Measurements from ENCODE around the gene KCNJ4.

KCNJ4 gene

DNA sequence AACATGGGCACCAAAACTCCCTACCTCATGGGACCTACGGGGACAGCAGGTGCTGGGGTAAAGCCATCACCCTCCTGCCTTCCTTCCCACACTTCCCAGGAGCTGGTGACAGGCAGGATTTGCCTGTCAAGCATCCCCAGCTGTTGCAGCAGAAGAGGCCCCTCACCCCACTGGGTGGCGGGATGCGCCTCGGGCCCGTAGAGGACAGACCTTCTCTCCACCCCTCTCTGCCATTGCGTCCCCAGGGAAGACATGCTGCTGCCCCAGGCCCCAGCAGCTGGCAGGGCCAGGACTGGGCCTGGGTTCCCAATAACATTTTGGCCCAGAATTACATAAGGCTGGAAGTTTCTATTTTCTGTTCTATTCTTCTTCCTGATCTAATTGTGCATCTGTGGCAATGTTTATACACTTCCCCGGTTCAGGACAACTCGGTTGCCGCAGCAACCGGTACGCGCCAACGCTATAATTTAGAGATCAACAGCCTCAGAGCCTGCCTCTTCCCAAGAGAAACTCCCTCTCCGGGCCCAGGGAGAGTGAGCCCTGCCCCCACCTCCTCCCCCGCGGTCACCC, 25.4 kb downstream of the KCNJ4 start:
- DNase-seq, result no peak

DNA sequence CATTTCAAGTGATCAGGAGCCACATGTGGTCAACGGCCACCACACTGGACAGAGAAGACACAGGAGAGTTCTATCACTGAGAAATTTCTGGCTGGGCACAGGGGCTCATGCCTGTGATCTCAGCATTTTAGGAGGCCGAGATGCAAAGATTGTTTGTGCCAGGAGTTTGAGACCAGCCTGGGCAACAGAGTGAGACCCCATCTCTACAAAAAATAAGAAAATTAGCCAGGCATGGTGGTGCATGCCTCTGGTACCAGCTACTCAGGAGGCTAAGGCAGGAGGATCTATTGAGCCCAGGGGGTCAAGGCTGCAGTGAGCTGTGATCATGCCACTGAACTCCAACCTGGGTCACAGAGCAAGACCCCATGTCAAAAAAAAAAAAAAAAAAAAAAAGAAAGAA, 26.3 kb downstream of the KCNJ4 start:
- DNase-seq, result no peak

DNA sequence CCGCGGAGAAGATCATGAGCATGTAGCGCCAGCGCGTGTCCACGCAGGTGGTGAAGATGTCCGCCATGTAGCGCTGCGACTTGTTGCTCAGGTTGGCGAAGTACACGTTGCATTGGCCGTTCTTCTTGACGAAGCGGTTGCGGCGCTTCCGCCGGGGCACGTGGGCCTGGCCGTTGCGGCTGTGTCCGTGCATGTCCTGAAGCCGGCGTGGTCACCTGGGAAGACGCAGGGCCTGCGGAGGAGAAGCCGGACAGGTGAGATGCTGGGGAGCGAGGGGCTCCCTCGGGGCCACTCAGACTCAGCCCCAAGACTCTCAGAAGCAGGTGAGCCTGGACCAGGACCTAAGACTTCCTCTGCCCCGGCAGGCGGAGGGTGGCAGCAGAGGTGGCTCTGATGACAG, 27.1 kb downstream of the KCNJ4 start:
- no peak for DNase-seq

DNA sequence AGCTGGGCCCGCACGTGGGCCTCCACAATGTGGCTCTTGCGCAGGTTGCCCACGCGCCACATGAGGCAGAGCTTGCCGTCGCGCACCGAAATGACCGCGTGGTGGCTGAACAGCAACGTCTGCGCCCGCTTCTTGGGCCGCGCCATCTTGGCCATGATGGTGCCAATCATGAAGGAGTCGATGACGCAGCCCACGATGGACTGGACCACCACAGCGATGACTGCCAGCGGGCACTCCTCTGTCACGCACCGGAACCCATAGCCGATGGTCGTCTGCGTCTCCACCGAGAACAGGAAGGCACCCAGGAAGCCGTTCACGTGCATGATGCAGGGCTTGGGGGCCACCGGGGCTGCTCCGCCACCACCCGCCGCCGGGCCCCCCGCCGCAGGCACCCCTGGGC, 27.5 kb downstream of the KCNJ4 start:
- no peak for DNase-seq

DNA sequence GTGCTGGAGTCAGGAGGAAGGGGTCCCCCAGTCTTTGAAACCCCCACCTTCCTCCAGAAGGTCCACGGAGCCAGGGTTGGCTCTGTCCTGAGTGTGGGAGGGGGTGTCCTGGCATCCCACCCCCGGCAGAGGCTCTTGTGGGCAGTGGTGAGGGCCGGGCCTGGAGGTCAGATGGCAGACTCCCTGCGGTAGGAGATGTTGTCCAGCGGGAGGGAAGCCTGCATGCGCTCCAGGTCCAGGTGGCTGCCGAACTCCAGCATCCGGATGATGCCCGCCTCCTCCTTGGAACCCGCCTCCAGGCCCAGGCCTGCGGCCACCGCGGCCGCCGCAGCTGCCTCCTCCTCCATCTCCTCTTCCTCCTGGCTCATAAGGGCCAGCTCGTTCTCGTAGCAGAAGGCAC, 28.4 kb downstream of the KCNJ4 start:
- DNase-seq, result no peak

DNA sequence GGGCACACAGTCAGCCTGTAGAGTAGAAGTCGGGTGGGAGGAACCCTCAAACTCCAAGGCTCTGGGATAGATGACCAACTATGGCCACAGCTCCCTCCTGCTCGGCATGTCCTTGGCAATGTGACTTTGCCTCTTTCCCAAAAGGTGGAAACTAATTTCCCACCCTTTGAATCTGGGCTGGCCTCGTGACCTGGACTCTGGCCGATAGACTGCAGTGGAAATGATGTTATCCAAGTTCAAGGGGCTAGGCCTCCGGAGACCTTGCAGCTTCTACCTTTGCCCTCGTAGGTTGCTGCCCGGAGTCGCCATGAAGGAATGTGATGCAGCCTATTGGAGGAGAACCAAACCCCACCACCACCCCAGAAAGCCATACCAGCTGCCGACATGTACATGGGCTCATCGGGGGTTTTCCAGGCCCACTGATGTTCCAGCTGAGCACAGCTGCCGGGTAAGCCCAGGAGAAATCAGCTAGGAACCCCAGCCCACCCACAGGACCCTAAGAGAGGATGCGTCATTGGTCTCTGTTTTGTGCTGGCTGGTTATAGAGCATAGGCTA, 30.4 kb downstream of the KCNJ4 start:
- DNase-seq, result no peak

DNA sequence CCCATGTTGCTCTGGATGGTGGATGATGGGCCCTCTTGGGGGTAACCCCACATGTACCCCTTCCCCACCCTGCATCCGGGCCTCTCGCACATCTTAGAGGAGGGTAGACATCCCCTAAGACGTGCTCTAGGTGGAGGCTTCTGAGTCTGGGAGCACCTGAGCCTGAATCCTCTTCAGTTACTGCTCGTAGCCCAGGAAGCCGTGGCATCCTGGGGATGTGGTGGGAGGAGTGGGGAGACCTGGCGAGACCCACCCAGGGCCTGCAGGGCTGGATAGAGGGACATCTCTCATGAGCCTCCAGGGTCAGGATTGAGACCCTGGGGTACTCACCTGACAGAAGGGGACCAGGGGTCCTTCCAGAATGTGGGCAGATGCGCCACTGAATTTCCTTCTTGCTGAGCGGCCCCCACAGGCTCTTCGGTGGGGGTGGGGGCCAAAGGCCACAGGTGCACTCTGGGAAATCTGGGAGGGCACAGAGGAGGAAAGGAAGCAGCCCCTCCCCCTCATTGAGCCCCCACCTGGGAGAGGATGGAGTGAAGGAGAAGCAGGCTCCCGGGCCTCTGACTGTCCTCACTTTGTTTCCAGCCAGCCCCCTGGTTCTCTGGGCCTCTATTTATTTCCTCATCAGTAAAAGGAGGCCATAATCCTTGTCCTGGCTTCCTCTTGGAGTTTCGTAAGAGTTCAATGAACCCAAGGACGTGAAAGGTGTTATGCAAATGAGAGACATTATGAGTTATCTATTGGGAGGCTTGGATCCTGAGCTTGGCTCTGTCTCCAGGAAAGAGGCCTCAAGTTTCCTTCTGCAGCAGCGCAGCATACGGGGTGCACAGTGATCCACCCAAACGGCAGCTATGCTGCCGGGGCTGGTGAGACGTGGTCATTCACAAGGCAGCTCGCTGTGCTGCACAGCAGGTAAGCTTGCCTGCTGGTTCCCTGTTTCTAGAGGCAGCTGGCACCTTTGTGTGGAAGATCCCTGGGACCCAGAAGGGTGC, 31.2 kb downstream of the KCNJ4 start:
- no peak for DNase-seq

DNA sequence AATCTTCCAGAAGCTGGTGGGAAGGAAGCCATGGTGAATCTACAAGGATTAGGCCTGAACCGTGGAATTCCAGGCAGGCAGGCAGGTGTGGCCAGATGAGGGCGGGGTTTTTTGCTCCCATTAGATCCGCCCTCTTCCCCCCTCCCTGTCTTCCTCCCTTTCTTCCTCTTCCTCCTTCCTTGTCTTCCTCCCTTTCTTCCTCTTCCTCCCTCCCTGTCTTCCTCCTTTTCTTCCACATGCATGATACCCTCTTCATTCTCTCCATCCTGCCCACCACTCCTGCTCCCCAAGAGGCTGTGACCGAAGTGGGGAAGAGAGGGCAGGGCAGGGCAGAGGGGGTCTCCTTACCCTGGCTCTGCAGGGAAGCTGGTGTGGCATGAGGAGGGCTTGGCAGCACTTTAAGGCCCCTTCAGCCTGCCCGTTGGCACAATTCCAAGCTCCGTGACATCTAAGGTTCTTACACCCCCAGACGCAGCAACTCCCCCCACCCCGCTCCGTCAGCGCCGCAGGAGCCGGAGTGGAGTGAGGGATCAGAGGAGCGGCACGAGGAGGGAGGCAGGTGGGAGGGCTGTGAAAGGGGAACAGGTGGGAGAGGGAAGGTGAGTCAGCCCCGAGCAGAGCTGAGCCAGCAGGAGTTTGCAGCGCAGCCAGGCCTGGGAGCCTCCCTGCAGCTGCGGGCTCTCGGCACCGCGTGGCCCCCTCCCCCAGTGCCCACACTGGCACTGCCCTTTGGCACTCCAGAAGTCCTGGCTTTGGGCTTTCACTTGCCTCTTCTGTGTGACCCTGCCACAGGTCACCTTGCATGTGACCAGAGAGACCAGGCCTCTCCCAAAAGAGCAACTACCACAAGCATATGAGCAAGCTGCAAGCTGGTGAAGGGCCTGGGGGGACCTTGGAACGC, 32.1 kb downstream of the KCNJ4 start:
- DNase-seq, result no peak

DNA sequence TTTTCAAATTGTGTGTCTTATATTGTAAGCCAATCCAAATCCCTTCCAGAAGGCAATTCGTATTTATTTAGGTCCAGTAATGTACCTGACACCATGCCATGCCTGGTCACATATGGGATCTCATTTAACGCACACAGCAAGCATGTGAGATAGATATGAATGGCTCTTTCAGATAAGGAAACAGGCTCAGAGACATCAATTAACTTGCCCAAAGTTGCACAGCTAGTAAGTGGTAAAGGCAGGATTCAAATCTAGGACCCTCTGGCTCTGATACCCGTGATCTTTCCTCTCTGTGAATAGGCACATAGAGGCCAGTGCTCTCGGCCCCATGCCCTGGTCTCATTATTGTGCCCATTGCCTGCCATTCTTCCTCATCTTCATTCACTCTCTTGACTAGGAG, 34.3 kb downstream of the KCNJ4 start:
- no peak for DNase-seq

DNA sequence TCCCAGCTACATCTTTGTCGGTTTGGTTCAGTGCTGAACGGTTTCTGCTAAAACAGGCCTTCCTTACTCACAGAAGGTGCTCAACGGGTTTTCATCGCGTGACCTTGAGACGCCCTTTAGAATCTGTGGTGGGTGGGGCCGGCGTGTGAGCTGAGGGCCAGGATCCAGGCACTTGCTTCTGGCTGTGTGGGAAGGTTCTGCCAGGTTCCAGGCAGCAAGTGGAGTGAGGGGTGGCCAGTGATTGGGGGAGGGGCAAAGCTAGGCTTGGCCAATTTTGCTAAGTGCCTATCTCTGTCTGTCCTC, 35.2 kb downstream of the KCNJ4 start:
- no peak for DNase-seq

DNA sequence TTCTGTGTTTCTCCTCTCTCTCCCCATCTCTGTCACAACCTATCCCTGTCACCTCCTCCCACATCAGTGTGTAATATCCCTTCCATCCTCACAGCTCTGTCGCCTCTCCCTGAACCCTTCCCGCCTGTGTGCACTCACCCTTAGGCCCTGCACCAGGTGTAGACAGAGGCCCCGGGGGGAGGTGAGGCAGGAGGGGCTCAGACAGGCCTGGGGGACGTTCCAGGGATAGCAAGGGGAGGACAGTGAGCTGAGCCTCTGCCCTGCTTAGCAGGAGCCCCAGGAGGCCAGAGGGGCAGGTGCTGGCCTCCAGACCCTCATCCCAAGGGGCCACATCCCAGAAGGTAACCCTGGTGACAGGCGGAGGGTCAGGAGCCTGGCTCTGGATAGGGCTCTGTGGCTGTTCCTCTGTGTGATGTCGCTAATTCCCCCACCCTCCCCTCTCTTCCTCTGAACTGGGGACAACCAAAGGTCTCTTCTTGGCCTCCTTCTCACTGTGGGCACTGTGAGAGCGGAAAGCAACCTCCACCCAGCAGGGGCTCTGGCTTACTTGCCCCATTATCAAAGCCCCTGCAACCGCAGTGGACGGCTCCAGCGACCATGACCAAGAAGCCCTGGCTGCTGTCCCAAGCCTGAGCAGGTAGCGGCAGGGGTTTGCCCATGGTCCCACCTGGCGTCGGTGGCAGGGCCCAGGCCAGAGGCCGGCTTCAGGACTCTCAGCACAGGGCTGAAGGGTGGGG, 35.7 kb downstream of the KCNJ4 start:
- DNase-seq, result no peak

DNA sequence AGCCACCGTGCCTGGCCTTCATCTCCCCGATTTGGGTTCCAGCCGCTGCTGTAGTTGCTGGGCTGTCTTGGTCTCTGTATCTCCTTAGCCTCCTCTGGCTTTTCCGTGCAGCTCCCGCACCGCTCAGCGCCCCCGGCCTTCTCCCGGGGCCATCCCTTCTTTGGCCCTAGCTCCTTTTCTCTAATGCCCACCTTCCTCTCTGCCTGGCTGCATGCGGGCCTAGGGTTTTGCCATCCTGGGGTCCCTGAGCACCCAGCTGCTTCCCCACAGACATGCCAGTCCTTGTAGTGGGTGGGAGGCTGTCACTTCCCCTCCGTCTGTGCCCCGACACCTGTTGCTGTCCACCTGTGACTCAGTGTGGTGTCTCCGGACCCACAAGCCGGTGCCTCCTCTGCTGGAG, 36.4 kb downstream of the KCNJ4 start:
- no peak for DNase-seq

DNA sequence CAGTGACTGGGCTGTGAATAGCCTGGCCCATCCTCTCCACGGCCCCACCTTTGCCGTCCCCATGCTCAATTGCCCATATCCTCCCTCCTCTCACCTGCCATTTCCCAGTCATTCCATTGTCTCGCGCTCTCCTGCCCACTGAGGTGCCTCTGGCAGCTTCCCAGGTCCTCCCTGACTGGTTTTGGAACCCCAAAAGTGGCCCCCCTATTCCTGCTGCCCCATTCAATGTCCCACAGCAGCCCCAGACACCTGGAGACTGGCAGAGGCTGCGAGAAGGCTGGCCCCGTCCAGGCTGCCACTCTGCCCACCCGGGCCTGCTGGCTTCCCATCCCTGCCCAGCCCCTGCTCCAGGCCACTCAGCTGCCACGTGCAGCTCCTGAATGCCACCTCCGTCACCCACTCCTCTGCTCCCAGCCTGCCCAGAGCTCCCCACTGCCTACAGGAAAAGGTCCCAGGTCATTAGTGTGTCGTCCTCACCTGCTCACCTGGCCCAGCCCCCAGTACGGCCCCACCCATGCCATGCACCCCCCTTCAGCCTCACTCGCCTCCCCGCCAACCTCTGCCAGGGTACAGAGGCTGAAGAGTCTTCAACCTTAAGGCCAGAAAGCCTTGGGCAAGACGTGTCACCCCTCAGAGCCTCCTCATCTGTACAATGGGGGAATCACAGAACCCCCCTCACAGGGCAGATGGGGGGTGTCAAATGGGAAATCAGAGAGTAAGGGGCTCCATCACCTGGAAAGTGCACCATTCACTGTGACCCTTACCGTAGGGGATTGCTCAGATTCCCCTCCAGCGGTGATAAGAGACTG, 37.5 kb downstream of the KCNJ4 start:
- no peak for DNase-seq

DNA sequence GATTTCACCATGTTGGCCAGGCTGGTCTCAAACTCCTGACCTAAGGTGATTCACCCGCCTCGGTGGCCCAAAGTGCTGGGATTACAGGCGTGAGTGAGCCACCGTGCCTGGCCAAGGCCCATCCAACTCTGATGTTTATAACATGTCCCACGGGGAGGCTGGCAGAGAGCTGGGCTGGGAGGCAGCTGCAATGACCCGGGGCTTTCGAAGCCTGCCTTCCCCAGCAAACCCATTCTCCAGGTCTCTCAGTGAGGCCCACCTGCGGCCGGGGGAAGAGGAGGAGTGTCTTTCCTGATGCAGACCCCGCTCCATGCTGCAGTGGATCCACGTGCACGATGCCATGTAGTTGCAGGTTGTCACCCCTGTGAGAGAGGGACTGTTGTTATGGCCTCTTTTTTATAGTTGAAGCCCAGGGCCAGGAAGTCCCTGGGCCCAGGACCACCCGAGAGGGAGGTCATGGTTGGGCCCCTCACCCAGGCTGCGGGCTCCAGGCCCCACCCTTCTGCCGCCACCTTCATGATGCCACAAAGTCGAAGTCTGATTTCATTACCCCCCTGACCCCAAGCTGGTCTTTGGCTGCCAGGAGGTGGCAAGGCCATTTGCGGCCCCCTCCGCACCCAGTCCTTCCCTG, 38.3 kb downstream of the KCNJ4 start:
- DNase-seq, result no peak

DNA sequence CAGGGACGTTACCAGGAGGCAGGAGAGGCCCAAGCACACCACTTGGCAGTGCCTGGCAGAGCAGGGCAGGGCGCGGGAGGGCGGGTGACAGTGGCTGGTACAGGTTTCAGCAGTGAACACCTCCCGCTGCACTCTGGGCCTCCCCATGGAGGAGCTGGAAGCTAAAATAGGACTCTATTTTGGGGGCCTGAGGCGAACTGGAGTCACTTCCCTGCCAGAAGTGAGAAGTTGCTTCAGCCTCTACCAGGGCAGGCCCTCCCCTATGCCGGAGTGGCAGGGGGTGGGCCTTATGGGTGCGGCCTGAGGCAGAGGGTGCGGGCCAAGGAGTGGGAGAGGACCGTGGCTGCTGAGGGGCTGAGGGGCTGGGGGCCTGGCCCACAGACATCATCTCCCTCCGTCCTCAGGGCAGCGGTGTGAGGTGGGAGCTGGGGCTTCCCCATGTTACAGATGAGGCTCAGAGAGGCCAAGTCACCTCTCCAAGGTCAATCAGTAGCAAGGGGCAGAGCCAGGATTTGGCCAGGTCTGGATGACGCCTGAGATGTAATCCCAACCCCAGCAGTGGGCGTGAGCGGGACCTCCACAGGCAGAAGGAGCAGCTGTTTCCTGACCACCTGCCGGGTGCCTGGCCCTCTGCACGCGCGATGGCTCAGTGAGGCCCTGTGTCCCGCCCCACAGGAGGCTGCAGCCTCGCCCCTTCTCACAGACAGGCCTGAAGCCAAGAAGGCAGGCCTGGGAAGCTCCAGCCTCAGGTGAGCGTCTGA, 39.3 kb downstream of the KCNJ4 start:
- peak; percentile 19 for DNase-seq

DNA sequence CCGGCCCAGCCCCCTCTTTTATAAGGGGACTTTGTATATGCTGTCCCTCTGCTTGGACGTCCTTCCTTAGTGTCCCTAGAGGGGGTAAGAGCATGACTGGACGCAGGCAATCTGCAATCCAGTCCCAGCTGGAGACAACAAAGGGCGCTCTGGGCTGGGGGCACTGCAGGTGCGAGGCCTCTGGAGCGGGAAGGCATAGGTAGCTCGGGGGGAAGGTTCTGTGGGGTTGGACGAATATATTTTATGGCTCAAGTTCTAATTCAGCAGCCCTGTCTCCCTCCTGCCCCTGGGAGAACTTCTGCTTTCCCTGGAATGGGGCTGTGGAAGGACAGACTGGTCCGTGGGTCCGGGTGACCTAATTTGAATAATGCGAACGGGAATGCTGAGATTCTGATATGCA, 40.0 kb downstream of the KCNJ4 start:
- DNase-seq, result peak; percentile 1

DNA sequence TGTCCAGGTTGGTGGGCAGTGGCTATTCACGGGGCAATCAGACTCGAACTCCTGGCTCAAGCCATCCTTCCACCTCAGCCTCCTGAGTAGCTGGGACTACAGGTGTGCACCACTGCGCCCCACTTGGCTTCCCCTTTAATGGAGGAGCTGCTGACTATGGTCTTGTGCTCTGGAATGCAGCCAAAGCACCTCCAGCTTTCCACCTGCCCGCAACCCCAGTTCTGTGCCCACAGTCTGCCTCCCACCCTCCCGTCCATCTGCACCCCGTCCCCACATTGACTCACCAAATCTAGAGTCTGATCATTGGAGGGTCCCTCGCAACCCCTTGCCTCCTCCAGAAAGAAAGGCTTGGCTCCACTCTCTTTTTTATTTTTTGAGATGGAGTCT, 41.0 kb downstream of the KCNJ4 start:
- peak; percentile 15 for DNase-seq

DNA sequence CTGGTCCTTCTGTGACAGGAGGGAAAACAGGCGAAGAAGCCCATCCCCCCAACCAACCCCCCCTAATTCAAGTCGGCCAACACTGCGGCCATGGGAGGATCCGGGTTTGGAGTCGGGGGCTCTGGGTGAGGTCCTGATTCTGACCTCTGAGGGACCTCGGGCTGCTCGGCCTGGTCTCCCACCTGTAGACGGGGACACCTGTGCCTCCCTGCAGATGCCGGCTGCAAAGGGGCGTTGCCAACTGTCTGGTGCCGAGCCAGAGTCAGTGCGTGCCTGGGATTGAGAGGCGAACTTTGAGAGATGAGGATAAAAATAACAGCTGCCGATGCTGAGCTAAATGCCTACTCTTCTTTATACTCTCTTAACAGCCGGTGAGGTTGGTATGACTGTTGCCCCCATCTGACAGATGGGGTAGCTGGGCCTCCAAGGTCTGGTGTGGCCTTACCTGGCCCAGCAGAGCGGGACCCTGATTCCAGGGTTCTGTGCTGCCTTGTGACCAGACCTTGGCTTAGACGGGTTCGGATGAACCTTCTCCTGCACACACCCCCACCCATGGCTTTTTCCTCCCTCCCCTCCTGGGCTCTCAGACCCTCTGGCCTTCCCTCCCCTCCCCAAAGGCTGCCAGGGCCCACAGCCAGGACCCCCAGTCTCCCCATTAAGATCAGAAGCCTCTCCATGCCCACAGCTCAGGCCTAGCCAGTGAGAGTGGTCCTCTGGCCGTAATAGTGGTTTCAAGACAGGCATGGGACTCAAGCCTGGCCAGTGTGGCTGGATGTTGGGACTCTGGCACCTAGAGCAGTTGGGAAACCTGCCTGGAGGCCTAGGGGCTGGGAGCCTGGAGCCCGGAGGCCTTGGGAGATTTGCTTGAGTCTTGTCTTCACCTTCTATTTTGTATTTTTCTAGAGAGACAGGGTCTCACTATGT, 41.7 kb downstream of the KCNJ4 start:
- DNase-seq, result no peak

DNA sequence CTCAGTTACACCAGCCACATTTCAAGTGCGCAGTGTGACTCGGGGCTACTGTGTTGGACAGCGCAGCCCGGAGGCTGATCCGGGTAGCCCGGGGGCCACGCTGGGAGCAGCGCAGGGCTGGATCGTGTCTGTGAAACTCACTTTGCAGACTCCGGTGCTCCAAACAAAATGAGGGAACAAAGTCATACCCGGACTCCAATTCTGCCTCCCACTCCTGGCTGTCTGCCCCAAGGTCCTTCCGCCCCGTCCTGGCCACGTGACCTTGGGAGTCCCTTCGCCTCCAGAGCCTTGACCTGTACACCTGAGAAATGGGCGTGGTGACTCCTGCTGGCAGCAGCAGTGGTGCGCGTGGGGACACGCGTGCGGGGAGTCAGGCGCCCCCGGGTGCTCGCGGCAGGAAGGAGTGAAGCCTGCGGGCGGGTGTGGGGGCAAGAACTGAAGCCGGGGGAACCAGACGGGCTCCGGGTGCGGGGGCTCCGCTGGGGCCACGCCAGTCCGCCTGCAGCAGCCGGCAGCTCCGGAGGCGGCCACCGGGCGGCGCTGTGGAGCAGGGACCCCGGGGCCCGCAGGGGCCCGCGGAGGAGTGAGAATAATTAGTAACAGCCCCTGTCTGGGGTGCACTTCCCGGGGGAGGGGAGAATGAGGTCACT, 42.4 kb downstream of the KCNJ4 start:
- peak; percentile 65 for DNase-seq
